Epithelial cell of esophagus (primary cell): ENCODE results near the gene FTL.

Source experiments
- DNase-seq: peaks from one replicate; pipeline ENCODE4 v3.0.0; 2010; ENCODE audit warnings: low read depth
- H3K4me3 ChIP-seq: 2 replicates; pipeline ENCODE4 v1.5.1; 2011; ENCODE audit warnings: mild to moderate bottlenecking, low read length, control low read depth
- TF ChIP-seq, protein P1 (sequence below): IDR thresholded peaks from 2 replicates; pipeline ENCODE4 v1.5.1; 2011; ENCODE audit warnings: low read depth, mild to moderate bottlenecking, low read length, control low read depth, inconsistent platforms; ENCODE audit not compliant: insufficient read depth; ENCODE audit errors: missing control alignments

FTL gene

DNA sequence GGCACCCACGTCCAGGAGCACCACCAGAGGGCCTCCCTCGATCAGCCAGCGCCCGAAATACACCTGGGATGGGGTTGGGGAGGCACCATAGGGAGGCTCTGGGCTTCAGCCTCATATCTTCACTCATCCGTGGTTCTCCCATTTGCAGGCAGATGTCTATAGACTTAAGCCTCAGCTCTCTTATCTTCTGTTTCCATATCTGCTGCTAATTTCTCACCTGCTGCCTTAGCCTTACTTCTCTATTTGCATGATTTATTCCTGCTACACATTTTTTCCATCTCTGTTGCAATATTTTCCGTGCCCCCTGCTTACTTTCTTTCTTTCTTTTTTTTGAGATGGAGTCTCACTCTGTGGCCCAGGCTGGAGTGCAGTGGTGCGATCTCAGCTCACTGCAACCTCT, 22.2 kb downstream of the FTL start:
- TF ChIP-seq, protein P1, sequence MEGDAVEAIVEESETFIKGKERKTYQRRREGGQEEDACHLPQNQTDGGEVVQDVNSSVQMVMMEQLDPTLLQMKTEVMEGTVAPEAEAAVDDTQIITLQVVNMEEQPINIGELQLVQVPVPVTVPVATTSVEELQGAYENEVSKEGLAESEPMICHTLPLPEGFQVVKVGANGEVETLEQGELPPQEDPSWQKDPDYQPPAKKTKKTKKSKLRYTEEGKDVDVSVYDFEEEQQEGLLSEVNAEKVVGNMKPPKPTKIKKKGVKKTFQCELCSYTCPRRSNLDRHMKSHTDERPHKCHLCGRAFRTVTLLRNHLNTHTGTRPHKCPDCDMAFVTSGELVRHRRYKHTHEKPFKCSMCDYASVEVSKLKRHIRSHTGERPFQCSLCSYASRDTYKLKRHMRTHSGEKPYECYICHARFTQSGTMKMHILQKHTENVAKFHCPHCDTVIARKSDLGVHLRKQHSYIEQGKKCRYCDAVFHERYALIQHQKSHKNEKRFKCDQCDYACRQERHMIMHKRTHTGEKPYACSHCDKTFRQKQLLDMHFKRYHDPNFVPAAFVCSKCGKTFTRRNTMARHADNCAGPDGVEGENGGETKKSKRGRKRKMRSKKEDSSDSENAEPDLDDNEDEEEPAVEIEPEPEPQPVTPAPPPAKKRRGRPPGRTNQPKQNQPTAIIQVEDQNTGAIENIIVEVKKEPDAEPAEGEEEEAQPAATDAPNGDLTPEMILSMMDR, result no peak
- H3K4me3 ChIP-seq, result no peak overlapping the region
- no peak for DNase-seq

DNA sequence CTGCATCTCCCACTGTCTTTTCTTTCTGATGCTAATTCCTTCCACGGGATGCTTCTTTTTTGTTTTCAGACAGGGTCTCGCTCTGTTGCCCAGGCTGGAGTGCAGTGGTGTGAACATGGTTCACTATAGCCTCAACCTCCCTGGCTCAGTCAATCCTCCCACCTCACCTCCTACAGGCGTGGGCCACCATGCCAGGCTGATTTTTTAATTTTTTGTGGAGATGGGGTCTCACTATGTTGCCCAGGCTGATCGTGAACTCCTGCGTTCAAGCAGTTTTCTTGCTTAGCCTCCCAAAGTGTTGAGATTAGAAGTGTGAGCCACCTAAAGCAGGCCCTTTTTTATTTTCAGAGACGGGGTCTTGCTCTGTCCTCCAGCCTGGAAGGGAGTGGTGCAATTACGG, 23.2 kb downstream of the FTL start:
- DNase-seq, result no peak
- no peak overlapping the region for H3K4me3 ChIP-seq
- TF ChIP-seq, protein P1, result no peak

DNA sequence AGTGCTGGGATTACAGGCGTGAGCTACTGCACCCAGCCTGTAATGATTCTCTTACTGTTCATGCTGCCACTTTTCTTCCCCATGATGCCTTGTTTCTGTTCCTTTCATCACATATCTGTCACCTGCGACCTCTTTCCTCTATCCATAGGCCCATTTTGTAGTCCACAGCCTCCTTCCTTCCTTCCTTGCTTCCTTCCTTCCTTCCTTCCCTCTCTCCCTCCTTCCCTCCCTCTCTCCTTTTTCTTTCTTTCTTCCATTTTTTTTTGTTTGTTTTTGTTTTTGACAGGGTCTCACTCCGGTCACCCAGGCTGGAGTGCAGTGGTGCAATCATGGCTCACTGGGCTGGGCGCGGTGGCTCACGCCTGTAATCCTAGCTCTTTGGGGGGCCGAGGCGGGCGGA, 23.8 kb downstream of the FTL start:
- DNase-seq, result no peak
- no peak overlapping the region for H3K4me3 ChIP-seq
- TF ChIP-seq, protein P1, result no peak

DNA sequence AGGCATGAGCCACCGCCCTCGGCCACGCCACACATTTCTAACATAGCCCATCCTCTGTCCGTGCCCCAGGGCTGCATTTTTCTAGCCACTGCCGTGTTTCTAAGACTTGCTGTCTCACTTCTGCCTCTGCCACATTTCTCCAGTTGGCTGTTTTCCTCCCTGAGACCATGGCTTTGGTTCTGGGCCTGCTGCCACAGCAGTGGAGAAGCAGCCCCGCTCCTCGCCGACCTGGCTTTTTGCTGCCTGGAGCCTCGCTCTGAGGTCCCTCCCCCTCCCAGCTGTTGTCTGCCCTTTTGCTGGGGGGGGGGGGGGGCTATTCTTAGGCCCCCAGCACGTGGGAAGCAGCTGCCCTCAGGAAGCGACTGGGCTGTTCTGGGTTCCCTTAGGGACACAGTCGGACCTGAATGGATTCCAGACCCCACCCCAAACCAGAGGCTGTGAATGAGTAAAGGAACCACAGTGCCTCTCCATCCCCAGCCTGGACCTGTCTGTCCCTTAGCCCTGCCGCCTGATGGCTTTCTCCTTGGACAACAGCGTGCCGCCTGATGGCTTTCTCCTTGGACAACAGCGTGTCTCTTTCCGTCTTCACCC, 24.7 kb downstream of the FTL start:
- no peak overlapping the region for H3K4me3 ChIP-seq
- DNase-seq, result no peak
- TF ChIP-seq, protein P1, result no peak

DNA sequence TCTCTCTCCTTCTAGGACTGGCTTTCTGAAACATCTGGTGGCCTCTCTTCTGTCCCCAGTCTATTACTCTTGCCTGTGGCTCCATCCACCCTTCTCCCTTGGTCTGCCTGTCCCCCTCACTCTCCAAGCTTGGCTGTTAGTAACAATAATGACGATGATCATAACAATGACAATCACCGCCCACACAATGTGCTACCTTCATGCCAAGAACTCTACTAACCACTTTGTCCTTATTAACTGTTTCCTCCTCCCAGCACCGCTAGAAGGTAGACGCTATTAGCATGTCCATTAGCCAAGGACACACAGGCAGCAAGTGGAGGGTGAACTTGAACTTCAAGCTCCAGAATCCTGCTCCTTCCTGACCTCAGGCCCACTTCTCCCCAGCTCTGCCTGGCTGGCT, 25.3 kb downstream of the FTL start:
- H3K4me3 ChIP-seq, result no peak overlapping the region
- DNase-seq, result no peak
- TF ChIP-seq, protein P1, result no peak

DNA sequence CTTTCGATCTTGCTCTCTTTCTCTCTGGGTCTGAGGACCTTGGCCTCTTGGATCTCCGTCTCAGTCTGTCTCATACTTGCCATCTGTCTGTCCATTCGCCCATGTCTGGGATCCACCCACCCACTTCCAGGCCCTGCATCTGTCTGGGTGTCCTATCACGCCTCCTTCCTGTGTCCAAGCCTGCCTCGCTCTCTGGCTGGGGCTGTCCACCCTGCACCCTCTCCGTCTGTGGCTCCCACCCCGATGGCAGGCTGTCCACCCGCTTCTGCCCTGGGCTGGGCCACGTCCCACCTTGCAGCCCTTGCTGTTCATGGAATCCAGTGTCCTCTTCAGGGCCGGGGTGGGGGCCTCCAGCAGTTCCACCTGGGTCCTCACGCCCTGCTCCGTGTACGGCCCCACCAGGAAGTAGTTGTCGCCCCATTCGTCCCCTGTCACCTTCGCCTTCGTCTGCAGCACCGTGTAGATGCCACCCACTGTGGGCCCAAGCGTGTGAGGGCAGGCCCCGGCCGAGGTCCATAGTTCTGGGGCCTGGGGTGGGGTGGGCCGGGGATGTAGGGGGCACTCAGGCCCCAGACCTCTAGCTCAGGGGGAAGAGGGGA, 26.0 kb downstream of the FTL start:
- DNase-seq, result no peak
- H3K4me3 ChIP-seq, result peak overlapping the region; percentile 90
- TF ChIP-seq, protein P1, result no peak
